GM19372 (cell line): ENCODE measurements around the gene CYFIP2.
"Not testable (repeated sequence)": the region's sequence is repeated elsewhere in the genome, so short reads cannot be mapped to it uniquely, and the experiment has no call there.

Source experiments
- ATAC-seq: cut with Tn5 transposase; IDR thresholded peaks from one replicate; pipeline ENCODE4 v1.9.1; 2021; ENCODE audit warnings: mild to moderate bottlenecking, low read depth, moderate library complexity; ENCODE audit not compliant: unreplicated experiment

The CYFIP2 gene

GRCh38 chr5:157265714-157266285 lies at the start of gene CYFIP2:
TSS of gene CYFIP2 (plus strand) at chr5:157266123. CDS start at chr5:157285362, 19,239 bp downstream.
- ATAC-seq: peak; percentile 86

- ATAC-seq: no peak
These were observed 49.4 kb upstream of the CYFIP2 start for GRCh38 chr5:157216391-157217142.

GRCh38 chr5:157217289-157218024 lies 48.5 kb upstream of the CYFIP2 start:
- ATAC-seq: no peak

- ATAC-seq: peak; percentile 50
These were observed 46.2 kb upstream of the CYFIP2 start for GRCh38 chr5:157219491-157220271.

GRCh38 chr5:157221959-157222358 lies 44.0 kb upstream of the CYFIP2 start:
- no peak for ATAC-seq

GRCh38 chr5:157222506-157223230 lies 43.3 kb upstream of the CYFIP2 start:
- no peak for ATAC-seq

GRCh38 chr5:157225469-157226422 lies 40.2 kb upstream of the CYFIP2 start:
- ATAC-seq: no peak

GRCh38 chr5:157230610-157231009 lies 35.3 kb upstream of the CYFIP2 start:
- ATAC-seq: no peak

GRCh38 chr5:157232706-157233105 lies 33.2 kb upstream of the CYFIP2 start:
- ATAC-seq: no peak

- ATAC-seq: no peak
These were observed 32.4 kb upstream of the CYFIP2 start for GRCh38 chr5:157233515-157233914.

- ATAC-seq: no peak
These were observed 29.5 kb upstream of the CYFIP2 start for GRCh38 chr5:157236423-157236822.

GRCh38 chr5:157241483-157241882 lies 24.4 kb upstream of the CYFIP2 start:
- no peak for ATAC-seq

GRCh38 chr5:157244704-157245103 lies 21.2 kb upstream of the CYFIP2 start:
- ATAC-seq: not testable (repeated sequence)

GRCh38 chr5:157245476-157245875 lies 20.4 kb upstream of the CYFIP2 start:
- ATAC-seq: no peak

- no peak for ATAC-seq
These were observed 20.0 kb upstream of the CYFIP2 start for GRCh38 chr5:157245886-157246285.

- ATAC-seq: no peak
These were observed 18.7 kb upstream of the CYFIP2 start for GRCh38 chr5:157247267-157247666.

GRCh38 chr5:157248821-157249470 lies 17.0 kb upstream of the CYFIP2 start:
- ATAC-seq: no peak

- peak; percentile 84 for ATAC-seq
These were observed 13.0 kb upstream of the CYFIP2 start for GRCh38 chr5:157252711-157253465.
